Neural progenitor cell (in vitro differentiated cells): Measurements from ENCODE around the gene SPRED1. TPM values are rescaled to one million over a fixed set of nuclear protein-coding genes. Genes with fewer than 3 reads are reported as not detected.

ENCODE experiments used
- DNase-seq: peaks from one replicate; pipeline ENCODE4 v3.0.0-alpha.2; 2016; ENCODE audit warnings: low spot score
- H2AFZ ChIP-seq: fragments of 200-600 bp; sonication (generic); replicated peaks from 2 replicates; pipeline ENCODE4 v1.6.1; 2016; ENCODE audit warnings: antibody characterized with exemption
- H3F3A ChIP-seq: fragments of 200-600 bp; sonication (generic); 2 replicates; pipeline ENCODE4 v1.6.1; 2016; ENCODE audit warnings: antibody characterized with exemption, low read depth
- H3K27ac ChIP-seq: fragments of 200-600 bp; sonication (generic); 2 replicates; pipeline ENCODE4 v1.5.1; 2016; ENCODE audit warnings: mild to moderate bottlenecking
- H3K27me3 ChIP-seq: fragments of 200-600 bp; sonication (generic); 2 replicates; pipeline ENCODE4 v1.6.1; 2016; ENCODE audit warnings: mild to moderate bottlenecking, moderate library complexity
- H3K36me3 ChIP-seq: fragments of 200-600 bp; sonication (generic); 2 replicates; pipeline ENCODE4 v1.5.1; 2016
- H3K4me1 ChIP-seq: fragments of 200-600 bp; sonication (generic); 2 replicates; pipeline ENCODE4 v1.6.1; 2016; ENCODE audit warnings: mixed run types
- H3K4me2 ChIP-seq: fragments of 200-600 bp; sonication (generic); 2 replicates; pipeline ENCODE4 v1.6.1; 2016
- H3K4me3 ChIP-seq: fragments of 200-600 bp; sonication (generic); 2 replicates; pipeline ENCODE4 v1.5.1; 2016
- H3K79me2 ChIP-seq: fragments of 200-600 bp; sonication (generic); 2 replicates; pipeline ENCODE4 v1.6.1; 2016; ENCODE audit warnings: low read depth
- H3K9ac ChIP-seq: fragments of 200-600 bp; sonication (generic); 2 replicates; pipeline ENCODE4 v1.6.1; 2016
- H3K9me3 ChIP-seq: fragments of 200-600 bp; sonication (generic); 2 replicates; pipeline ENCODE4 v1.5.1; 2016; ENCODE audit warnings: low read depth
- H4K20me1 ChIP-seq: fragments of 200-600 bp; sonication (generic); 2 replicates; pipeline ENCODE4 v1.6.1; 2016; ENCODE audit warnings: low read depth
- H3K27ac Mint-ChIP-seq: 3 replicates; pipeline ENCODE4 v1.8.0; 2021; ENCODE audit warnings: mixed read lengths
- H3K27me3 Mint-ChIP-seq: 2 replicates; pipeline ENCODE4 v1.8.0; 2022; ENCODE audit warnings: low read depth, mild to moderate bottlenecking, inconsistent platforms, moderate library complexity, mixed read lengths; ENCODE audit not compliant: insufficient read depth
- H3K36me3 Mint-ChIP-seq: 3 replicates; pipeline ENCODE4 v1.8.0; 2021; ENCODE audit warnings: mixed read lengths
- H3K4me1 Mint-ChIP-seq: 3 replicates; pipeline ENCODE4 v1.8.0; 2021; ENCODE audit warnings: mixed read lengths
- H3K4me3 Mint-ChIP-seq: 3 replicates; pipeline ENCODE4 v1.8.0; 2021; ENCODE audit warnings: mild to moderate bottlenecking, moderate library complexity, mixed read lengths
- H3K9me3 Mint-ChIP-seq: 3 replicates; pipeline ENCODE4 v1.8.0; 2020; ENCODE audit warnings: mixed read lengths
- EZH2 ChIP-seq: fragments of 200-600 bp; sonication (generic); IDR thresholded peaks from 2 replicates; pipeline ENCODE4 v1.6.1; 2017; ENCODE audit warnings: antibody characterized with exemption, mild to moderate bottlenecking, moderate library complexity
- EZH2phosphoT487 ChIP-seq: fragments of 200-600 bp; sonication (generic); IDR thresholded peaks from 2 replicates; pipeline ENCODE4 v1.6.1; 2017; ENCODE audit warnings: antibody characterized with exemption
- total RNA-seq: library from RNA; depleted of rRNA; stranded (reverse); fragments of >200 nt; gene quantifications from 2 replicates; pipeline ENCODE4 v1.2.3, GENCODE V29; 2015; ENCODE audit warnings: low replicate concordance
- TF ChIP-seq, protein P1 (sequence below): fragments of 200-600 bp; sonication (generic); IDR thresholded peaks from 2 replicates; pipeline ENCODE4 v1.5.1; 2017; ENCODE audit warnings: antibody characterized with exemption, mild to moderate bottlenecking

Gene SPRED1
- total RNA-seq, 1 donor from 2014 or later: 49.3 TPM

DNA sequence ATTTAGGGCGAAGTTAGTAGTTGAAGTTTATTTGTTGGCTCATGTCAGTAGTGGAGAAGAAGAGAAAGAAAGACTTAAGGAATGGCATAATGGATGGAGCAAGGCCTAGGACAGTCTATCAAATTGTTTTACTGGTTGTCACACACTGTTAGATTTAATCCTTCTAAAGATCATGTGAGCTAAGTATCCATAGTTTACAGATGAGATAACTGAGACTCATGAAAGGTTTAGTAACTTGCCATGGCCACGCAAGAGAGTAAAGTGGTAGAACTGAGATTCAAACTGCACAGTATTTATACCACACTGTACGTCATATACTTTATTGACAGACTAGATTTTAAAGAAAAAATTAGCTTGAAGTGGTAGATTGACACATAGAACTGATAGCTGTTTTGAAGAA lies 11.4 kb downstream of the SPRED1 start:
- Histone ChIP-seq H3K27ac (no peak overlapping the region), H3K4me1 (peaks cover 18% of the 10 kb centered on the region), H3K36me3 (no peaks in the 10 kb centered on the region), H3K4me3 (no peak overlapping the region), H2AFZ (no peak overlapping the region), H3K9ac (no peak overlapping the region), H4K20me1 (peaks cover 96% of the 10 kb centered on the region), H3K79me2 (peaks cover 100% of the 10 kb centered on the region), H3F3A (no peaks in the 10 kb centered on the region), H3K4me2 (no peak overlapping the region), H3K27me3 (no peaks in the 10 kb centered on the region), H3K9me3 (no peaks in the 10 kb centered on the region)
- peaks cover 7% of the 10 kb centered on the region for H3K9me3 Mint-ChIP-seq
- TF ChIP-seq EZH2 (no peak), EZH2phosphoT487 (no peak)
- TF ChIP-seq, protein P1, sequence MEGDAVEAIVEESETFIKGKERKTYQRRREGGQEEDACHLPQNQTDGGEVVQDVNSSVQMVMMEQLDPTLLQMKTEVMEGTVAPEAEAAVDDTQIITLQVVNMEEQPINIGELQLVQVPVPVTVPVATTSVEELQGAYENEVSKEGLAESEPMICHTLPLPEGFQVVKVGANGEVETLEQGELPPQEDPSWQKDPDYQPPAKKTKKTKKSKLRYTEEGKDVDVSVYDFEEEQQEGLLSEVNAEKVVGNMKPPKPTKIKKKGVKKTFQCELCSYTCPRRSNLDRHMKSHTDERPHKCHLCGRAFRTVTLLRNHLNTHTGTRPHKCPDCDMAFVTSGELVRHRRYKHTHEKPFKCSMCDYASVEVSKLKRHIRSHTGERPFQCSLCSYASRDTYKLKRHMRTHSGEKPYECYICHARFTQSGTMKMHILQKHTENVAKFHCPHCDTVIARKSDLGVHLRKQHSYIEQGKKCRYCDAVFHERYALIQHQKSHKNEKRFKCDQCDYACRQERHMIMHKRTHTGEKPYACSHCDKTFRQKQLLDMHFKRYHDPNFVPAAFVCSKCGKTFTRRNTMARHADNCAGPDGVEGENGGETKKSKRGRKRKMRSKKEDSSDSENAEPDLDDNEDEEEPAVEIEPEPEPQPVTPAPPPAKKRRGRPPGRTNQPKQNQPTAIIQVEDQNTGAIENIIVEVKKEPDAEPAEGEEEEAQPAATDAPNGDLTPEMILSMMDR: no peak
- H3K27ac Mint-ChIP-seq: no peak overlapping the region
- no peak for DNase-seq
- no peak overlapping the region for H3K4me3 Mint-ChIP-seq
- no peaks in the 10 kb centered on the region for H3K27me3 Mint-ChIP-seq
- H3K4me1 Mint-ChIP-seq: no peaks in the 10 kb centered on the region
- peaks cover 27% of the 10 kb centered on the region for H3K36me3 Mint-ChIP-seq

DNA sequence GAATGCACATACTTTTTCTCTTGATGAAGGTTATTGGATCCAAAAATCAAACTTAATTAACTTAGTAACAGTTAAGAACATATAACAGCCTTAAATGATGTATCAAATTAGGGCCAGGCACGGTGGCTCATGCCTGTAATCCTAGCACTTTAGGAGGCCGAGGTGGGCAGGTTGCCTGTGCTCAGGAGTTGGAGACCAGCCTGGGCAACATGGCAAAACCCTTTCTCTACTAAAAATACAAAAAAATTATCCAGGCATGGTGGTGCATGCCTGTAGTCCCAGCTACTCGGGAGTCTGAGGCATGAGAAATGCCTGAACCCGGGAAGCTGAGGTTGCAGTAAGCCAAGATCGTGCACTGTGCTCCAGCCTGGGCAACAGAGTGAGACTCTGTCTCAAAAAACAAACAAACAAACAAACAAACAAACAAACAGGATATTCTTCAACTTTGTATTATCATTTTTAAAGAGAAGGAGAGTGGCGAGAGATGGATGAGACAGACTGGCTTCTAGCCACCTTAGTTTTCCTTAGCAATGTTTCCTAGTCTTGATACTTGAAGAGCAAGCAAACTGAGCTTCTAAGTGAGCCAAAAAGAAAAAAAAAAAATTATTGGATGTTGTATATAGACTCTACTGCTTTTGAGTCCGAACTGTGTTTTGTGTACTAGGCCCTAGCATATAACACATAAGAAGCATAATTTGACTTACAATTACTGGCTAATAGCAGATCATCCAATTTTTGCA lies 13.8 kb downstream of the SPRED1 start:
- H3K27me3 ChIP-seq: no peaks in the 10 kb centered on the region
- no peak overlapping the region for H3K4me2 ChIP-seq
- no peaks in the 10 kb centered on the region for H3K4me1 Mint-ChIP-seq
- H3K36me3 Mint-ChIP-seq: peaks cover 26% of the 10 kb centered on the region
- peaks cover 12% of the 10 kb centered on the region for H3K4me1 ChIP-seq
- no peak overlapping the region for H3K27ac ChIP-seq
- H3K4me3 Mint-ChIP-seq: no peak overlapping the region
- no peaks in the 10 kb centered on the region for H3K9me3 ChIP-seq
- H3K79me2 ChIP-seq: peaks cover 100% of the 10 kb centered on the region
- H3F3A ChIP-seq: no peaks in the 10 kb centered on the region
- no peak for DNase-seq
- H2AFZ ChIP-seq: no peak overlapping the region
- peaks cover 2% of the 10 kb centered on the region for H3K27me3 Mint-ChIP-seq
- peaks cover 6% of the 10 kb centered on the region for H3K9me3 Mint-ChIP-seq
- no peak overlapping the region for H3K9ac ChIP-seq
- H4K20me1 ChIP-seq: peaks cover 85% of the 10 kb centered on the region
- TF ChIP-seq, protein P1: no peak
- H3K4me3 ChIP-seq: no peak overlapping the region
- H3K27ac Mint-ChIP-seq: no peak overlapping the region
- H3K36me3 ChIP-seq: no peaks in the 10 kb centered on the region

DNA sequence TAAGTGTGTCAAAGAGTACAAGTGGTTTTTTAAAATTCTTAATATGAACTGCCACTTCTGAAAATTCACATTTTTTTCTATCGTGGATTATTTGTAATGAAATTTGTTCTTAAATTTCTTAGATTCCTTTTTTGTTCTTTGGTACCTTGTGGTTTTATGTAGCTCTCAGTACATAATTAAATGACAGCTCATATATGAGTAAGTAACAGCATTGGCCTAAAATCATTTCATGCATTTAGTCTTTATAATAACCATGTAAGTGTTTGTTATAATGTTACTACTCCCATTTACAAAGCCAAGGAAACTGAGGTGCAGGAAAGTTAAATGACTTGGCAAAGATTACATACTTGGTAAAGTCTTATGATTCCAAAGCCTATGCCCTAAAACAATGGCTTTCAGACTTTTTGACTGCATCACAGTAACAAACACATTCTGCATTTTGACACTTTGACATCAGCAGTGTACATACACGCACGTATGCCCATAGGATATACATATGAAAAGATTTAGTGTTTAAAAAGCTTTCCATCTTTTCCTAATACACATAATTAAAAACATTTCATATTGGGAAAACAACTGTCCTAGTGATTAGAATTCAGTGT lies 14.9 kb downstream of the SPRED1 start:
- Histone ChIP-seq H3K9ac (no peak overlapping the region), H3K36me3 (no peaks in the 10 kb centered on the region), H3K4me1 (peaks cover 12% of the 10 kb centered on the region), H3K4me2 (no peak overlapping the region), H3K9me3 (no peaks in the 10 kb centered on the region), H2AFZ (no peak overlapping the region), H3K4me3 (no peak overlapping the region), H3F3A (no peaks in the 10 kb centered on the region), H3K27me3 (no peaks in the 10 kb centered on the region), H3K79me2 (peaks cover 100% of the 10 kb centered on the region), H4K20me1 (peaks cover 85% of the 10 kb centered on the region), H3K27ac (no peak overlapping the region)
- TF ChIP-seq, protein P1: no peak
- TF ChIP-seq EZH2phosphoT487 (no peak), EZH2 (no peak)
- H3K27ac Mint-ChIP-seq: no peak overlapping the region
- H3K4me3 Mint-ChIP-seq: no peak overlapping the region
- no peaks in the 10 kb centered on the region for H3K4me1 Mint-ChIP-seq
- H3K36me3 Mint-ChIP-seq: peaks cover 34% of the 10 kb centered on the region
- H3K27me3 Mint-ChIP-seq: peaks cover 2% of the 10 kb centered on the region
- DNase-seq: no peak
- peaks cover 13% of the 10 kb centered on the region for H3K9me3 Mint-ChIP-seq
